Measurements from ENCODE around the gene CDC42BPB.

The CDC42BPB gene

DNA sequence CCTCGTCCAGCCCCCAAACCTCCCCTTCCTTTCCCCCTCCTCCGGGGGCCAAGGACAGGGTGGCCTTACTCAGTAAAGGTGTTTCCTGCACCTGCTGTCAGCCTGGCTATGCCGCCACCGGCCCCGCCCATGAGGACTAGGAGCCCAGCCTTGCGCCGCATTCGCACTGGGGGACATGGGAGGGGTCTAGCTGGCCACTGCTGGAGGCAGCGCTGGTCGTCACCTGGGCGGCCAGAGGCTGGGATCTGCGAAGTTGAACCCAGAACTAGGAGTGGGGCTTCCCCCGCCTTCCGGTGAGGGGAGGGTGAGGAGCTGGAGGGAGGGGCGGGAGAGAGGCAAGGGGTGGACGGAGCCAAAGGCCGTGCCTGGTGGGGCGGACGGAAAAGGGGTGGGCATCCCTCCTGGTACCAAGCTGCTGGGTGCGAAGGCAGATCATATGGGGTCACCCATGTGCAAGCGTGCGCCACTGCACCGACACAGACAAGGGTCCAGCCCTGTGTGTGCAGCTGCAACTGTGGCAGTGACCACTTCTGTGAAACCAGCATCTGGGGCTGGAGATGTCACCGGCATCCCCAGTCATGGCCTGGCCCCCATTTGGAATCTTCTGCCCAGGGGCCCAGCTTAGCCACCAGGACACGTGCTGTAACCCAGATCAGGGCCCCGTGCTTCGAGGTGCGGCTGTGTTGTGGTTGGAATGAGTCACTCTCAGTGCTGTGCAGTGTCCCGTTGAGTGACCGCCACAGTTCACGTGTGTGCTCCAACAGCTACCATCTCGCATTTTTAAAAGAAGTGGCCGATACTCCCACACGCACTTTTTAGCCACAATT lies 126.4 kb downstream of the CDC42BPB start:
- no peak overlapping the region for H3K4me3 ChIP-seq
- H3K27ac ChIP-seq = no peak overlapping the region

DNA sequence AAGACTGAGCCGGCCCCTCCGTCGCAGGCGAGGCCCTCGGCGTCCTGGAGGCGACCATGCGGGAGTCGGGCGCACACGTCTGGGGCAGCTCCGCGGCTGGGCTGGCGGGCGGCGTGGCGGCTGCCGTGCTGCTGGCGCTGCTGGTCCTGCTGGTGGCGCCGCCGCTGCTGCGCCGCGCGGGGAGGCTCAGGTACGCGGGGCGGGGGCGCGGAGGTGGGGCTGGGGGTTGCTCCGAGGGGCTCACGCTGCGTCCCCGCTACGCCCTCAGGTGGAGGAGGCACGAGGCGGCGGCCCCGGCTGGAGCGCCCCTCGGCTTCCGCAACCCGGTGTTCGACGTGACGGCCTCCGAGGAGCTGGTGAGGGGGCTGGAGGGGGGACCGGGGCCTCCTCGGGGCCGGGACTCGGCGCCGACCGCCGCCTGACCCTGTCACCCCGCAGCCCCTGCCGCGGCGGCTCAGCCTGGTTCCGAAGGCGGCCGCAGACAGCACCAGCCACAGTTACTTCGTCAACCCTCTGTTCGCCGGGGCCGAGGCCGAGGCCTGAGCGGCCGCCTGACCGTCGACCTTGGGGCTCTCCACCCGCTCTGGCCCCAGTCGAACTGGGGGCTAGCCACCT lies 127.1 kb downstream of the CDC42BPB start:
- intact Hi-C loops (cut with DNase I; ENCODE audit: low total_unique reads) = no loop called here
- TF ChIP-seq, protein P1, sequence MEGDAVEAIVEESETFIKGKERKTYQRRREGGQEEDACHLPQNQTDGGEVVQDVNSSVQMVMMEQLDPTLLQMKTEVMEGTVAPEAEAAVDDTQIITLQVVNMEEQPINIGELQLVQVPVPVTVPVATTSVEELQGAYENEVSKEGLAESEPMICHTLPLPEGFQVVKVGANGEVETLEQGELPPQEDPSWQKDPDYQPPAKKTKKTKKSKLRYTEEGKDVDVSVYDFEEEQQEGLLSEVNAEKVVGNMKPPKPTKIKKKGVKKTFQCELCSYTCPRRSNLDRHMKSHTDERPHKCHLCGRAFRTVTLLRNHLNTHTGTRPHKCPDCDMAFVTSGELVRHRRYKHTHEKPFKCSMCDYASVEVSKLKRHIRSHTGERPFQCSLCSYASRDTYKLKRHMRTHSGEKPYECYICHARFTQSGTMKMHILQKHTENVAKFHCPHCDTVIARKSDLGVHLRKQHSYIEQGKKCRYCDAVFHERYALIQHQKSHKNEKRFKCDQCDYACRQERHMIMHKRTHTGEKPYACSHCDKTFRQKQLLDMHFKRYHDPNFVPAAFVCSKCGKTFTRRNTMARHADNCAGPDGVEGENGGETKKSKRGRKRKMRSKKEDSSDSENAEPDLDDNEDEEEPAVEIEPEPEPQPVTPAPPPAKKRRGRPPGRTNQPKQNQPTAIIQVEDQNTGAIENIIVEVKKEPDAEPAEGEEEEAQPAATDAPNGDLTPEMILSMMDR (IDR thresholded peaks at IDR 0.05) = no peak
- Histone ChIP-seq H3K4me3 (peak overlapping the region in 1 of 2 donors; percentile 54), H3K36me3 (peaks cover 18 to 36% (median 30%) of the 10 kb centered on the region in 3 donors), H3K4me1 (peaks cover 0 to 31% (median 28%) of the 10 kb centered on the region in 4 donors), H3K9me3 (no peaks in the 10 kb centered on the region), H3K27me3 (peaks cover 5 to 54% of the 10 kb centered on the region in 2 donors), H3K27ac (no peak overlapping the region)
- DNase-seq = no peak

More for the DNA sequence above, 126.4 kb downstream of the CDC42BPB start:
- H3K27me3 ChIP-seq = peaks cover 5 to 46% of the 10 kb centered on the region in 2 donors
- no peak for DNase-seq
- H3K9me3 ChIP-seq = no peaks in the 10 kb centered on the region
- peaks cover 0 to 31% (median 28%) of the 10 kb centered on the region in 4 donors for H3K4me1 ChIP-seq
- TF ChIP-seq, protein P1 (IDR thresholded peaks at IDR 0.05) = no peak
- H3K36me3 ChIP-seq = peaks cover 21 to 44% (median 32%) of the 10 kb centered on the region in 3 donors
- intact Hi-C loops (cut with DNase I; ENCODE audit: low total_unique reads) = no loop called here

DNA sequence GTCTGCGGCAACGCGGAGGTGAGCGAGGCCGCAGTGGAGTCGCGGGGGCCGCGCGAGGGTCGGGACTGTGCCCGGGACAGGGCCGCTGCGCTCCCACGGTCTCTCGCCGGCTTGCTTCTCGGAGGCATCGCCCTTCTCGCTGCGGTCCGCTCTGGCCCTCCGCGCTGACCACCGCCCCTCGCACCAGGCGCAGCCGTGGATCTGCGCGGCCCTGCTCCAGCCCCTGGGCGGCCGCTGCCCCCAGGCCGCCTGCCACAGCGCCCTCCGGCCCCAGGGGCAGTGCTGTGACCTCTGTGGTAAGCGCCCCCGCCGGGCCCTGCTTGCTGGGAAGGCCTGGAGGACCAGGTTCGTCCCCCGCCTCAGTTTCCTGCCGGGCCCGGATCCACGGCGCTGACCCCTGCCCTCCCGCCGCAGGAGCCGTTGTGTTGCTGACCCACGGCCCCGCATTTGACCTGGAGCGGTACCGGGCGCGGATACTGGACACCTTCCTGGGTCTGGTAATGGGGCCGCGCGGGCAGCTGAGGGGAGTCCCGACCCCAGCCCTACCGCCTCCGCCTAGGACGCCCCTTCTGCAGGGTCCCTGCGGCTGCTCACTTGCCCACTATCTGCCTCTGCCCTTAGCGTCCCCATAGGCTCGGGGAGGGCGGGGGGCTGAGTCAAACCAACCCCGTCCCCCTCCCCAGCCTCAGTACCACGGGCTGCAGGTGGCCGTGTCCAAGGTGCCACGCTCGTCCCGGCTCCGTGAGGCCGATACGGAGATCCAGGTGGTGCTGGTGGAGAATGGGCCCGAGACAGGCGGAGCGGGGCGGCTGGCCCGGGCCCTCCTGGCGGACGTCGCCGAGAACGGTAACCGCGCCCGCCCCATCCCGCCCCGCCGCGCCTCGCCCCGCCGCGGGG lies 127.9 kb downstream of the CDC42BPB start:
- peaks cover 5 to 61% of the 10 kb centered on the region in 2 donors for H3K27me3 ChIP-seq
- no peaks in the 10 kb centered on the region for H3K9me3 ChIP-seq
- H3K4me1 ChIP-seq = peaks cover 0 to 31% (median 28%) of the 10 kb centered on the region in 4 donors
- H3K27ac ChIP-seq = no peak overlapping the region
- DNase-seq = no peak
- TF ChIP-seq, protein P1 (IDR thresholded peaks at IDR 0.05) = no peak
- intact Hi-C loops (cut with DNase I; ENCODE audit: low total_unique reads) = no loop called here
- peak overlapping the region; percentile 42 to 54 for H3K4me3 ChIP-seq
- peaks cover 17 to 29% (median 29%) of the 10 kb centered on the region in 3 donors for H3K36me3 ChIP-seq

DNA sequence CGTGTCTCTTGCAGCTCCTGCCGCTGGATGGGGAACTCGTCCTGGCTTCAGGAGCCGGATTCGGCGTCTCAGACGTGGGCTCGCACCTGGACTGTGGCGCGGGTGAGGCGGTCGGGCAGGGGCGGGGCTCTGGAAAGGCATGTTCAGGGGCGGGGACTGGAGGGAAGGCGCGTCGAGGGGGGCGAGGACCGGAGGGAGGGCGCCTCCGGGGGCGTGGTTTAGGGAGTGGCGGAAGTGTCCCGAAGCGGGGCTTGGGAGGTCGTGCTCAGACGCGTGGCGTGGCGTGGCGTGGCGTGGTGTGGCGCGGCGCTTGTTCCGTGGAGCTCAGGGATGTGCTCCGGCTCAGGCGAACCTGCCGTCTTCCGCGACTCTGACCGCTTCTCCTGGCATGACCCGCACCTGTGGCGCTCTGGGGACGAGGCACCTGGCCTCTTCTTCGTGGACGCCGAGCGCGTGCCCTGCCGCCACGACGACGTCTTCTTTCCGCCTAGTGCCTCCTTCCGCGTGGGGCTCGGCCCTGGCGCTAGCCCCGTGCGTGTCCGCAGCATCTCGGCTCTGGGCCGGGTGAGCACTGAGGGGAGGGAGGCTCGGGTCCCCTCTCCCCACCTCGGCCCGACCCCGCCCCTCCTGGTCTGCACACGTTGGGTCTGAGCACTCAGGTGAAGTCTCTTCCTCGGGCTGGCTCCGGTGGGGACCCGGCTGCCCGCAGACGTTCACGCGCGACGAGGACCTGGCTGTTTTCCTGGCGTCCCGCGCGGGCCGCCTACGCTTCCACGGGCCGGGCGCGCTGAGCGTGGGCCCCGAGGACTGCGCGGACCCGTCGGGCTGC lies 128.7 kb downstream of the CDC42BPB start:
- H3K27me3 ChIP-seq = peaks cover 5 to 70% of the 10 kb centered on the region in 2 donors
- TF ChIP-seq, protein P1 (IDR thresholded peaks at IDR 0.05) = no peak
- H3K4me3 ChIP-seq = peak overlapping the region; percentile 42 to 54
- peaks cover 0 to 33% (median 28%) of the 10 kb centered on the region in 4 donors for H3K4me1 ChIP-seq
- H3K36me3 ChIP-seq = peaks cover 9 to 21% (median 20%) of the 10 kb centered on the region in 3 donors
- H3K9me3 ChIP-seq = no peaks in the 10 kb centered on the region
- H3K27ac ChIP-seq = no peak overlapping the region
- intact Hi-C loops (cut with DNase I; ENCODE audit: low total_unique reads) = no loop called here
- peak in 1 of 2 donors; percentile 34 for DNase-seq
